NT2/D1 (cell line): ENCODE results near the gene IRX4.
A peak's percentile ranks its signal among the peaks of the same experiment; 100 is the strongest.

Experiments
- DNase-seq: peaks from one replicate; pipeline ENCODE4 v3.0.0-alpha.2; 2011; ENCODE audit warnings: low read depth, low spot score
- H3K27me3 ChIP-seq: 2 replicates; pipeline ENCODE4 v1.6.0; 2011; ENCODE audit warnings: mild to moderate bottlenecking; ENCODE audit not compliant: insufficient read length, insufficient read depth
- H3K36me3 ChIP-seq: 2 replicates; pipeline ENCODE4 v1.6.1; 2011; ENCODE audit warnings: mild to moderate bottlenecking, low read length, mixed read lengths; ENCODE audit not compliant: insufficient read depth, insufficient read length
- H3K4me1 ChIP-seq: 2 replicates; pipeline ENCODE4 v1.5.1; 2011; ENCODE audit not compliant: insufficient read depth, insufficient read length
- H3K4me3 ChIP-seq: 2 replicates; pipeline ENCODE4 v1.5.1; 2011; ENCODE audit warnings: low read depth; ENCODE audit not compliant: insufficient read length
- H3K9ac ChIP-seq: 2 replicates; pipeline ENCODE4 v1.6.0; 2011; ENCODE audit warnings: low read depth; ENCODE audit not compliant: insufficient read length
- H3K9me3 ChIP-seq: 2 replicates; pipeline ENCODE4 v1.5.1; 2011; ENCODE audit warnings: mild to moderate bottlenecking, low read length; ENCODE audit not compliant: insufficient read depth
- SUZ12 ChIP-seq: IDR thresholded peaks from 2 replicates; pipeline ENCODE4 v1.6.1; 2011; ENCODE audit not compliant: insufficient read length, insufficient read depth; ENCODE audit errors: extremely low read depth
- YY1 ChIP-seq: IDR thresholded peaks from 2 replicates; pipeline ENCODE4 v1.6.1; 2011; ENCODE audit not compliant: insufficient read length, insufficient read depth
- ZNF274 ChIP-seq: IDR thresholded peaks from 2 replicates; pipeline ENCODE4 v1.6.1; 2011; ENCODE audit warnings: mild to moderate bottlenecking, low read depth, low read length

IRX4 gene

DNA sequence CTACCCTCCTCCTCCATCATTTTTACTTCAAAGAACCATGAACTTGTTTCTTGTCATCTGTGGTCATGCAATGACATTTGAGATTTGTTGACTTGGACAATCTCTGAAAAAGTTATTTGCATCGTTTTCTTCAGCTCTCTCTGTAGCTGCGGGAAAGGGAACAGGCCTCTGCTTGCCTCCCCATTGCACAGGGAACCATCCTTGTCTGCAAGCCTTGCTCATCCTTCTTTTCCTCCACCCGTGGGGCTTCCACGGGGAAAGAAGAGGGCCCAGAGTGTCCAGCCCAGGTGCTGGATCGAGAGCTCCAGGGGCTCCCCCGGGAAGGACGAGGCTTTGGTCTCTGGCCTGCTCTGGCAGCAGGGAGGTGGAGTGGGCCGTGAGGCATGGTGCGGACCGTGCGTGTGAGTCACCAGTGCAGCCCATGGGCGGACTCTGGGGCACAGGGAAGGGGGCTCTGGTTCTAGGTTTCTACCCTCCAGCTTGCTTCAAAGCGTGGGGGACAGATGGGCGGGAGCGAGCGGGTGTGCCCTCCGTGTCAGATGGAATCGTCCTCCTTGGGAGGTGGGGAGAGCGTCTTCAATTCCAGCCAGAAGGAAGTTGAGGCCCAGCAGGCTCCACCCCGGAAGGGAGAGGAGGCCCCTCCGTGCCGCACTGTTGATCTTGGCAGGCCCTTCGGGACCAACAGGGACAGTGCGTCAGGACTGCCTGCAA is 6.0 kb upstream of the IRX4 start:
- no peak for DNase-seq
- Histone ChIP-seq H3K4me3 (no peak overlapping the region), H3K4me1 (peaks cover 10% of the 10 kb centered on the region), H3K9me3 (no peaks in the 10 kb centered on the region), H3K36me3 (no peaks in the 10 kb centered on the region), H3K27me3 (peaks cover 63% of the 10 kb centered on the region), H3K9ac (no peak overlapping the region)
- TF ChIP-seq SUZ12 (no peak), YY1 (no peak), ZNF274 (no peak)

DNA sequence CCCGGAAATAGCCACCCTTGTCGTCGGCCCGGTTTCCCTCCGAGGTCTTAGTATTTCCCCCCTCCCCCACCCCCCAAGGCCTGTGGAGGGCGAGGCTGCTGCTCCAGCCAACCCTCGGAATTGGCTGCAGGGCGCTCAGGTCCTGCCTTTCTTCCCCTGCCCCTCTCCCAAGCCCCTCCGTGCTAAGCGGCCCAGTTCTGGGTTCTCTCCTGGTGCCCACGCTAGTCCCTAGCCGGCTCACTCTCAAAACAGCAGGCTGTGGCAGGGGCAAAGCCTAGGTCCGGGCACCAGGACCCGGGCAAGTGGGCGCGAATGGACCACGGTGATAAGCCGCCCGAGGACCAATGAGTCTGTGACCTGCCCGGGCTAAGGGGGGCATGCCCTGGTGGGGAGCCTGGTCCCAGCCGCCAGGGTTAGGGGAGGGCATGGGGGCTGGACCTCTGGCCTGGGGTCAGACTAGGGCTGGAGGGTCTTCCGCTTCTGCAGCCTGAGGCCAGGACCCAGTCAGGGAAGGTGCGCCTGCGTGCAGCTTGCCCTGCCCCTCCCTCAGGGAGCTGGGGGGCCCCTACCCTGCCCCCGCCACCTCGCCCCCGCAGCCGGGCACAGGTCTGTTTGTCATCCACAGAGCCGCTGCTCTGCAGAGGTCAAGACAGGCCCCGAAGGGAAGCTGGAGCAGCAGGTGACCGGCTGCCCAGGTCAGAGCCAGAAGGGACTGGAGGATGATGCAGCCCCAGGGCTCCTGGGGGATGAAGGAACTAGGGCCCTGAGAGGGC is 5.0 kb upstream of the IRX4 start:
- H3K4me1 ChIP-seq = peaks cover 10% of the 10 kb centered on the region
- H3K4me3 ChIP-seq = peak overlapping the region; percentile 40
- H3K27me3 ChIP-seq = peaks cover 70% of the 10 kb centered on the region
- TF ChIP-seq SUZ12 (no peak), ZNF274 (no peak), YY1 (no peak)
- no peak for DNase-seq
- H3K9ac ChIP-seq = peak overlapping the region; percentile 64
- H3K36me3 ChIP-seq = no peaks in the 10 kb centered on the region
- H3K9me3 ChIP-seq = no peaks in the 10 kb centered on the region

DNA sequence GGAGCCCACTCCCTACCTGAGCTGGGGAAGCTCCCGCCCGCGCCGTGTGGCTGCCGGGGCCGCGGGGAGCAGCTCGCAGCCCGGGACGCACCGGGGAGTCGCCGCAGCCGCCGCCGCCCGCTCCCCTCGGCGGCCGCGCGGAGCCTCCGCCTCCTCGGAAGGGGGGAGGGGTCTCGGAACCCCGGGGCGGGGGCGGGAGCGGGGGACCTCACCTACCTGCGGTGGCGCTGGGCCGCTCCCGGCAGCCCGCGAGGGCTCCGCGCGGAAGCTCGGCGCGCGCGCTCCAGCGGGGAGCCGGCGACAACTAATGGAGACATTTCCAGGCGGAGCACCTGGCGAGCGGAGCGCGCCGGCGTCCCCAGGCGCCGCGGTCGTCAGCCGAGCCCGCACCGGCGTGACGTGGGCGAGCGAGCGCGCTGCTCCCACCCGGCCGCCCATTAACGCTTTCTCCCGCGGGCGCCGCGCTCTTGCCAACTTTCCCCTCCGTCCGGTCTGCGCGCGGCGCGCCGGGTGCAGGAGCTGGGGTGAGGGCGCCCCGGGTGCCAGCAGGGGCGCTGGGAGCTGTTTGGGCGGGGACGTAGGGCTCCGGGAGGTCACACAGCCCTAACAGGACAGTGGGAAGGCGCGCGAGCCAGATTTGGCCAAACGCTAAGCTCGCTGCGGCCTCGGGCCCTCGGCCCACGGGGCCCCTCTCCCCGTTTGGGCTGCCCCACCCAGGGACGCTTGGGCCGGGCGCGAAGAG is 4.3 kb upstream of the IRX4 start:
- no peak for TF ChIP-seq YY1
- no peak for TF ChIP-seq ZNF274
- TF ChIP-seq SUZ12 = no peak
- Histone ChIP-seq H3K9ac (peak overlapping the region; percentile 64), H3K36me3 (no peaks in the 10 kb centered on the region), H3K4me3 (peak overlapping the region; percentile 46), H3K27me3 (peaks cover 76% of the 10 kb centered on the region), H3K4me1 (peaks cover 10% of the 10 kb centered on the region), H3K9me3 (peaks cover under 1% of the 10 kb centered on the region; the same call in 1 of the 2 replicates)
- DNase-seq = no peak

DNA sequence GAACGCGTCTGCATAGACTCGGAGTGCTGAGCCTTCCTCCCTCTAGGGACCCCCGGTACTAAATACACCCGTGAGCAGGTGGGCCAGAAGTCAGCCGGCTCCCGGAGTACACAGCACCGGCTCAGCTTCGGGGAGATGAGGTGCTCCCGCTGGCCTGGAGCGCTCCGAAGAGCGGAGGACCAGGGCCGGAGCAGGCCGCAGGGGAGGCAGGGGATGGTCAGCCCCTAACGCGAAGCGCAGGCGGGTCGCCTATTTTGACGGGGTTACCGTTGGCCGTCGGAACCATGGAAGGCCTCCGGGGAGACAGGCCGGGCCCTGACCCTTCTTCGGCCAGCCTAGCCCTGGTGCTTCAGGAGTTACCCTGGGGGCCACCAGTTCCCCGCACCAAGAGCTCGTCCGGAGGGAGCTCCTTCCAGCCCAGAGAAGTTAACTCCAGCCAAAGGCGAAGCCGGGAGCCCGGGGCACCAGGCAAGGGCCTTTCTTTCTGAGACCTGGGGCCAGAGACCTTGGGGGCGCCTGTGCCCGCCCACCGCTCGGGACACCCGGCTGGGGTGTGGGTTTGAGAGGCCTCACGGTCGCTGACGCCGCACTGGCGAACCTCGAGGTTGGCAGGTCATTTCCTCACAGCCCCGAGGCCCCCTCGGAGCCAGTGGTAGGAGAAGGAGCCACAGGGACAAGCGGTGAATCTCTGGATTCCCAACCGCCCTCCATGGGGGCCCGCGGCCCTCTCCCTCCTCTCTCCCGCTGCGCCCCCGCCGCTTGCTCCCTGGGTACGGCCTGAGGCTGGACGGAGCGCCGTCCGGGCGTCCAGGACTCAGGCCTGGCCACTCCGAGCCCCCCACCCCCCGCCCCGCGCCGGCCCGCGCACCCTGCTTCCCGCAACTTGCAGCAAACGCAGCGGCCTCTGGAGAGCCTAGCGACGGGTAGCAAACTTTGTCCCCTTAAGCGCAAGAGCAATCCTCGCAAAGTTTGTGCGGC is 3.4 kb upstream of the IRX4 start:
- no peak for TF ChIP-seq YY1
- TF ChIP-seq SUZ12 = no peak
- no peak for TF ChIP-seq ZNF274
- peaks cover 84% of the 10 kb centered on the region for H3K27me3 ChIP-seq
- H3K4me1 ChIP-seq = peaks cover 10% of the 10 kb centered on the region
- H3K36me3 ChIP-seq = no peaks in the 10 kb centered on the region
- peak overlapping the region; percentile 46 for H3K4me3 ChIP-seq
- H3K9me3 ChIP-seq = peaks cover 8% of the 10 kb centered on the region; the same call in 1 of the 2 replicates
- peak overlapping the region; percentile 24 for H3K9ac ChIP-seq
- DNase-seq = no peak

DNA sequence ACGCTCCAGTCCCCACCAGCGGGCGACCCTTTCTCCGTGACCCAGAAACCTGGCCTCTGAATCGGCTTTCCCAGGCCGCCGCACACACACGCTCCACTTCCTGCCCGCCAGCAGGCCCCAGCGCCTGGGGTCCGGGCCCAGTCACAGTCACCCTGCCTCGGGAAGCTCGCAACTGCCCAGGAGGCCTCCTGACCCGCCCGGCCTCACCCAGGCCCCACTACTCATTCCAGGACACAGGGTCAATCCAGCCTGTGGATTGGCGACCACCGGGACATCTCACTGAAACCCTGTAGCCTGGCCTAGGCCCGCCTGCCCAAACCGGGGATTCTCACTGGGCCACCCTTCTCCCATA is 2.7 kb upstream of the IRX4 start:
- Histone ChIP-seq H3K9me3 (peaks cover 8% of the 10 kb centered on the region; the same call in 1 of the 2 replicates), H3K4me3 (no peak overlapping the region), H3K36me3 (no peaks in the 10 kb centered on the region), H3K4me1 (peaks cover 10% of the 10 kb centered on the region), H3K9ac (no peak overlapping the region), H3K27me3 (peaks cover 90% of the 10 kb centered on the region)
- TF ChIP-seq YY1 (no peak), ZNF274 (no peak), SUZ12 (no peak)
- DNase-seq = no peak

DNA sequence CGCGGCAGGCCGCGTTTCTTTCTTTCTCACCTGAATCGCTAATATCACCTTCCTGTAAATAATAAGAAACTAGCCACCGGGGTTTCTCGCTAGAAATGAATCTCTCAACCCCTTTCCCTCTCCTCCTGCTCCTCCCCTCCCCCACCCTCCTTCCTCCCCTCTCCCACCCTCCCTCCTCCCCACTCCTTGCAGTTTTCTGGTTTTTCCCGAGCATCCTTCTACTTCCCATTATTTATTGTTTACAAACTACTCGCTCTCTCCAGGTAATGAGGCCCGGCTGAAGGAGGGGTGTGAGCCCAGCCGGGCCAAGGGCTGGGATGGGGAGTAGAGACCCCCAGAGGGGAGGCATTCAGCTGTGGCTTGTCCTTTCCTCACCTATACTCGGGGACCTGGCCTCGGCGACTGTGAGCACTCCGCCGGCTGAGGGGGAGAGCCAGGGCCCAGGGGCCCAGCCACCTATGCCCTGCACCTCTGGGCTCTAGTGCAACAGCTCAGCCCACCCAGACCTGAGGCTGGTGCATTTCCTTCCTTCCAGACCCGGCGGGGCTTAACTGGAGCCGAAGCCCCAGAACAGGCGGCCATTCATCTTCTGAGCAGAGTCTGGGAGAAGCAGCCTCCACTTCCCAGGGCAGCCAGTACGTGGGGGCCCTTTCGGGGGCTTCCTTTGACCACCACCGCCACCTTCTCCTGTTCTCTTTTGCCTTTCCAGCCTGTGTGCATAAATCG is 2.1 kb upstream of the IRX4 start:
- no peak for DNase-seq
- Histone ChIP-seq H3K4me3 (no peak overlapping the region), H3K27me3 (peaks cover 92% of the 10 kb centered on the region), H3K36me3 (no peaks in the 10 kb centered on the region), H3K9me3 (peaks cover 8% of the 10 kb centered on the region; the same call in 1 of the 2 replicates), H3K4me1 (peaks cover 10% of the 10 kb centered on the region), H3K9ac (no peak overlapping the region)
- TF ChIP-seq SUZ12 = no peak
